ENCODE data around the gene EML4. TPM values are rescaled to one million over a fixed set of nuclear protein-coding genes. Genes with fewer than 3 reads are reported as not detected.

Gene EML4
- total and polyA plus RNA-seq, 2 donors (not counting 1 experiment from before 2014, with no cell fraction given), result 49.4 to 134 TPM

- 2% methylated on average over 17 of the region's 17 CpGs for WGBS (ENCODE audit: insufficient coverage)
- H3K4me3 ChIP-seq (ENCODE audit: control extremely low read depth in 1 of 5, extremely low read depth in 1 of 5, insufficient read depth in 1 of 5, low read depth in 2 of 5, low read length in 4 of 5), result peak overlapping the region in 4 of 5 experiments; percentile 2 to 36 (median 15)
- POLR2A ChIA-PET, result interaction anchor here (0.5 to 2.3 kb wide), 12 partner anchors 8 to 806 kb away, joined by 3 to 13 read pairs (median 4); partner anchors contain the start of gene EML4
- peaks cover 71% of the 10 kb centered on the region in 2 donors for H3K4me1 ChIP-seq (ENCODE audit: control insufficient read depth in 2 of 2, insufficient read depth in 2 of 2, low read length in 2 of 2)
- Mint-ChIP-seq H3K9me3 (ENCODE audit: insufficient read depth) (no peaks in the 10 kb centered on the region), H3K27me3 (no peaks in the 10 kb centered on the region), H3K27ac (peak overlapping the region; percentile 94), H3K4me3 (peak overlapping the region; percentile 81), H3K4me1 (peaks cover 74% of the 10 kb centered on the region)
- H3K27ac ChIP-seq (ENCODE audit: low read length in 2 of 2), result peak overlapping the region; percentile 71 to 73
- CTCF ChIA-PET, result interaction anchor here (0.6 to 2.6 kb wide), 12 partner anchors 9 to 258 kb away, joined by 3 to 21 read pairs (median 6); no protein-coding TSS in a partner anchor
- H3K79me2 ChIP-seq (ENCODE audit: control insufficient read depth, insufficient read depth, low read length), result peaks cover 11% of the 10 kb centered on the region
- H3K9me3 ChIP-seq (ENCODE audit: control extremely low read depth in 1 of 3, control insufficient read depth in 2 of 3, insufficient read depth in 1 of 3, low read length in 2 of 3), result no peaks in the 10 kb centered on the region
- peak overlapping the region; percentile 63 for H3K4me2 ChIP-seq (replicated peaks; ENCODE audit: low read depth, low read length, poor library complexity, severe bottlenecking)
- intact Hi-C loops (cut with micrococcal nuclease), result loop anchor here (1.0 to 2.0 kb wide), 5 partner anchors 8 to 36 kb away; partner anchors contain the start of gene EML4
- peak; percentile 89 for DNase-seq
- H4K20me1 ChIP-seq (ENCODE audit: control insufficient read depth, insufficient read depth, low read length, poor library complexity, severe bottlenecking), result no peaks in the 10 kb centered on the region
- ATAC-seq (ENCODE audit: low read depth), result peak; percentile 90
- no peaks in the 10 kb centered on the region for H3K27me3 ChIP-seq (replicated peaks in 1 of 4; ENCODE audit: control extremely low read depth in 1 of 4, control insufficient read depth in 3 of 4, insufficient read depth in 4 of 4, low read length in 3 of 4)
- H3K36me3 ChIP-seq (replicated peaks in 1 of 2; ENCODE audit: control extremely low read depth in 1 of 2, control insufficient read depth in 1 of 2, extremely low read depth in 1 of 2, insufficient read depth in 2 of 2, low read length in 1 of 2), result no peaks in the 10 kb centered on the region
- no peak for TF ChIP-seq CTCF (IDR thresholded peaks at IDR 0.05)
- no peak for TF ChIP-seq EZH2 (IDR thresholded peaks at IDR 0.05; ENCODE audit: borderline replicate concordance, insufficient read depth, low read depth, low read length, poor library complexity, severe bottlenecking)
- peak overlapping the region; percentile 31 for H2AFZ ChIP-seq (ENCODE audit: insufficient read depth, low read depth, low read length, poor library complexity, severe bottlenecking)
- peak overlapping the region; percentile 19 for H3K9ac ChIP-seq (ENCODE audit: low read length)
These were observed 36.0 kb upstream of the EML4 start for GRCh38 chr2:42132966-42133641.

DNA sequence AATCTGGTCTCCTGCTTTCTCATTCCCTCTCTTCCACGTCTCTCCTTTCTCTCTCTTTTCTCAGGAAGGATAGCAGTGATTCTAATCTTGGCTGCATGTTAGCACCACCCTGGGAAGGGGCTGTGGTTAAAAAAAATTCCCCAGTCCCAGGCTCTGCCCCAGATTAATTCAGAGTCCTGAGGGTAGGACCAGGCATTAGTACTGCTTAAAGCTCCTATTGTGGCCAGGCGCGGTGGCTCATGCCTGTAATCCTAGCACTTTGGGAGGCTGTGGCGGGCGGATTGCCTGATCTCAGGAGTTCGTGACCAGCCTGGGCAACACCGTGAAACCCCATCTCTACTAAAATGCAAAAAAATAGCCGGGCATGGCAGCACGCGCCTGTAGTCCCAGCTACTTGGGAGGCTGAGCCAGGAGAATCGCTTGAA is 35.4 kb upstream of the EML4 start:
- peak overlapping the region; percentile 94 for H3K27ac Mint-ChIP-seq
- peaks cover 68% of the 10 kb centered on the region for H3K4me1 Mint-ChIP-seq
- Histone ChIP-seq H3K4me3 (ENCODE audit: control extremely low read depth in 1 of 5, extremely low read depth in 1 of 5, insufficient read depth in 1 of 5, low read depth in 2 of 5, low read length in 4 of 5) (no peak overlapping the region), H3K9ac (ENCODE audit: low read length) (peak overlapping the region; percentile 19), H3K4me2 (replicated peaks; ENCODE audit: low read depth, low read length, poor library complexity, severe bottlenecking) (peak overlapping the region; percentile 63), H3K27me3 (replicated peaks in 1 of 4; ENCODE audit: control extremely low read depth in 1 of 4, control insufficient read depth in 3 of 4, insufficient read depth in 4 of 4, low read length in 3 of 4) (no peaks in the 10 kb centered on the region), H3K36me3 (replicated peaks in 1 of 2; ENCODE audit: control extremely low read depth in 1 of 2, control insufficient read depth in 1 of 2, extremely low read depth in 1 of 2, insufficient read depth in 2 of 2, low read length in 1 of 2) (no peaks in the 10 kb centered on the region), H3K79me2 (ENCODE audit: control insufficient read depth, insufficient read depth, low read length) (peaks cover 11% of the 10 kb centered on the region), H4K20me1 (ENCODE audit: control insufficient read depth, insufficient read depth, low read length, poor library complexity, severe bottlenecking) (no peaks in the 10 kb centered on the region), H3K27ac (ENCODE audit: low read length in 2 of 2) (peak overlapping the region; percentile 71 to 73), H2AFZ (ENCODE audit: insufficient read depth, low read depth, low read length, poor library complexity, severe bottlenecking) (peak overlapping the region; percentile 31), H3K9me3 (ENCODE audit: control extremely low read depth in 1 of 3, control insufficient read depth in 2 of 3, insufficient read depth in 1 of 3, low read length in 2 of 3) (no peaks in the 10 kb centered on the region), H3K4me1 (ENCODE audit: control insufficient read depth in 2 of 2, insufficient read depth in 2 of 2, low read length in 2 of 2) (peaks cover 64% of the 10 kb centered on the region in 2 donors)
- TF ChIP-seq EZH2 (IDR thresholded peaks at IDR 0.05; ENCODE audit: borderline replicate concordance, insufficient read depth, low read depth, low read length, poor library complexity, severe bottlenecking), result no peak
- TF ChIP-seq CTCF (IDR thresholded peaks at IDR 0.05), result no peak
- 92% methylated on average over 8 of the region's 11 CpGs for WGBS (ENCODE audit: insufficient coverage)
- ChIA-PET POLR2A (interaction anchor here (0.8 to 2.3 kb wide), 4 partner anchors 11 to 34 kb away, joined by 3 to 11 read pairs (median 8); no protein-coding TSS in a partner anchor), CTCF (interaction anchor here (0.6 to 2.6 kb wide), 11 partner anchors 8 to 259 kb away, joined by 3 to 21 read pairs (median 5); no protein-coding TSS in a partner anchor)
- no peaks in the 10 kb centered on the region for H3K9me3 Mint-ChIP-seq (ENCODE audit: insufficient read depth)
- intact Hi-C loops (cut with micrococcal nuclease), result loop anchor here (1.0 to 2.0 kb wide), 5 partner anchors 8 to 36 kb away; partner anchors contain the start of gene EML4
- peak overlapping the region; percentile 81 for H3K4me3 Mint-ChIP-seq
- no peaks in the 10 kb centered on the region for H3K27me3 Mint-ChIP-seq
- DNase-seq (no peak), ATAC-seq (ENCODE audit: low read depth) (no peak)
